ENCODE measurements around the gene RBM33. TPM values are rescaled to one million over a fixed set of nuclear protein-coding genes. Genes with fewer than 3 reads are reported as not detected.

Gene RBM33
- polyA plus RNA-seq, 2 of the 4 experiments (the other 2 are of a cell fraction), result 21.7 to 21.9 TPM

- Histone ChIP-seq H3K4me2 (no peak overlapping the region), H3K27ac (no peak overlapping the region), H3K4me3 (no peak overlapping the region), H3K9me3 (no peaks in the 10 kb centered on the region), H3K4me1 (peaks cover 48% of the 10 kb centered on the region)
- ATAC-seq (no peak), DNase-seq (ENCODE audit: low read depth in 1 of 2, low spot score in 1 of 2) (no peak), FAIRE-seq (no peak)
- CTCF ChIA-PET, result interaction anchor here (0.6 to 1.5 kb wide), 3 partner anchors 39 to 312 kb away, joined by 3 to 4 read pairs (median 4); no protein-coding TSS in a partner anchor
- WGBS (ENCODE audit: missing lambda C conversion rate), result 69% methylated on average over 7 of the region's 7 CpGs
- POLR2A ChIA-PET, result no interaction called here
- TF ChIP-seq BCL3 (IDR thresholded peaks at IDR 0.05), result no peak
- no peak for TF ChIP-seq RFX5 (IDR thresholded peaks at IDR 0.05)
- no peak for TF ChIP-seq CBX2 (IDR thresholded peaks at IDR 0.05; ENCODE audit: borderline replicate concordance, low read depth)
- peak; percentile 89 for TF ChIP-seq MAFK (IDR thresholded peaks at IDR 0.05; ENCODE audit: partially characterized antibody)
Measured at GRCh38 chr7:155656891-155657290, 12.4 kb downstream of the RBM33 start.

GRCh38 chr7:155660059-155660757 is 15.7 kb downstream of the RBM33 start:
- DNase-seq (ENCODE audit: low read depth in 1 of 2, low spot score in 1 of 2) (peak in 1 of 2 experiments; percentile 14), ATAC-seq (no peak), FAIRE-seq (no peak)
- ChIA-PET CTCF (interaction anchor here (0.9 to 1.1 kb wide), 3 partner anchors 8 to 62 kb away, joined by 3 read pairs; no protein-coding TSS in a partner anchor), POLR2A (no interaction called here)
- no peak overlapping the region for H3K27ac ChIP-seq
- H3K9me3 ChIP-seq, result no peaks in the 10 kb centered on the region
- peaks cover 19% of the 10 kb centered on the region for H3K4me1 ChIP-seq
- WGBS (ENCODE audit: missing lambda C conversion rate), result 70% methylated on average over 5 of the region's 5 CpGs
- TF ChIP-seq CHD2 (IDR thresholded peaks at IDR 0.05; ENCODE audit: low read length, partially characterized antibody) (no peak), JUN (IDR thresholded peaks at IDR 0.05) (0 out of 5 replicates have a peak, but pooled peaks of 1 of the 2 experiments have one; percentile 4), ZSCAN20 (CRISPR knock-in tag; IDR thresholded peaks at IDR 0.05) (no peak), EHMT2 (IDR thresholded peaks at IDR 0.05; ENCODE audit: low read depth) (no peak), RNF2 (IDR thresholded peaks at IDR 0.05; ENCODE audit: borderline replicate concordance, low read depth) (no peak), HMGXB4 (CRISPR knock-in tag; IDR thresholded peaks at IDR 0.05; ENCODE audit: borderline replicate concordance) (no peak), FOSB (CRISPR knock-in tag; IDR thresholded peaks at IDR 0.05) (no peak), FOSL2 (IDR thresholded peaks at IDR 0.05) (0 out of 2 replicates have a peak, but pooled peaks have one; percentile 24), FOSL2 (CRISPR knock-in tag; IDR thresholded peaks at IDR 0.05) (peak; percentile 71)
- peak overlapping the region; percentile 29 for H3K4me2 ChIP-seq
- H3K4me3 ChIP-seq, result no peak overlapping the region

- Histone ChIP-seq H3K4me3 (no peak overlapping the region), H3K27ac (no peak overlapping the region), H3K4me1 (peaks cover 19% of the 10 kb centered on the region), H3K9me3 (no peaks in the 10 kb centered on the region), H3K4me2 (peak overlapping the region; percentile 29; the same call in 2 of the 3 replicates)
- WGBS (ENCODE audit: missing lambda C conversion rate), result 82% methylated on average over 1 of the region's 1 CpG
- DNase-seq (ENCODE audit: low read depth in 1 of 2, low spot score in 1 of 2) (no peak), ATAC-seq (no peak), FAIRE-seq (no peak)
- POLR2A ChIA-PET, result no interaction called here
- CTCF ChIA-PET, result no interaction called here
- TF ChIP-seq CHD2 (IDR thresholded peaks at IDR 0.05; ENCODE audit: low read length, partially characterized antibody) (no peak), TFCP2L1 (CRISPR knock-in tag; IDR thresholded peaks at IDR 0.05) (no peak), KDM1A (IDR thresholded peaks at IDR 0.05; ENCODE audit: low read depth) (no peak), RARB (CRISPR knock-in tag; IDR thresholded peaks at IDR 0.05) (no peak), TP53 (CRISPR knock-in tag; IDR thresholded peaks at IDR 0.05) (no peak), HES2 (IDR thresholded peaks at IDR 0.05) (no peak), ZC3H11A (IDR thresholded peaks at IDR 0.05) (no peak), EHMT2 (IDR thresholded peaks at IDR 0.05; ENCODE audit: low read depth) (no peak), NFE2L2 (conservative IDR thresholded peaks at IDR 0.05; ENCODE audit: low read length) (no peak), EP300 (IDR thresholded peaks at IDR 0.05) (no peak), MAZ (IDR thresholded peaks at IDR 0.05; ENCODE audit: borderline replicate concordance, low read depth, low read length) (no peak), NR3C1 (IDR thresholded peaks at IDR 0.05) (no peak), CBX8 (IDR thresholded peaks at IDR 0.05) (no peak), ELK1 (IDR thresholded peaks at IDR 0.05; ENCODE audit: low read depth, low read length) (no peak), CHD4 (IDR thresholded peaks at IDR 0.05; ENCODE audit: borderline replicate concordance) (no peak), CBX2 (IDR thresholded peaks at IDR 0.05; ENCODE audit: borderline replicate concordance, low read depth) (no peak), BHLHE40 (IDR thresholded peaks at IDR 0.05; ENCODE audit: low read depth, low read length) (no peak), EHF (CRISPR knock-in tag; IDR thresholded peaks at IDR 0.05) (no peak)
Measured at GRCh38 chr7:155660758-155661093, 16.3 kb downstream of the RBM33 start.

Data from A549 (cell line).